ENCODE measurements around the gene ANKK1.

Gene ANKK1

GRCh38 chr11:113412675-113413074 lies 25.1 kb downstream of the ANKK1 start:
- H3K4me1 ChIP-seq (ENCODE audit: control insufficient read depth, low read depth, low read length), result no peaks in the 10 kb centered on the region
- H2BK120ac ChIP-seq (ENCODE audit: low read depth, low read length), result no peak overlapping the region
- no peaks in the 10 kb centered on the region for H3K79me2 ChIP-seq (ENCODE audit: control insufficient read depth, insufficient read depth, low read length)
- no peak overlapping the region for H3K4ac ChIP-seq (ENCODE audit: low read depth, low read length)
- H2BK5ac ChIP-seq (ENCODE audit: low read length), result no peak overlapping the region
- H3K56ac ChIP-seq (ENCODE audit: low read length), result no peak overlapping the region
- no peak overlapping the region for H3K4me2 ChIP-seq (ENCODE audit: low read length)
- H2BK15ac ChIP-seq (replicated peaks; ENCODE audit: low read depth), result no peak overlapping the region
- no CpG with 5 or more reads among the region's 9 CpGs for WGBS (ENCODE audit: extremely low coverage, insufficient coverage, low lambda C conversion rate)
- H4K8ac ChIP-seq (ENCODE audit: low read depth, low read length), result no peak overlapping the region
- no peak overlapping the region for H3K9ac ChIP-seq (ENCODE audit: low read length)
- H3K79me1 ChIP-seq (ENCODE audit: low read length), result no peaks in the 10 kb centered on the region
- no peaks in the 10 kb centered on the region for H3K36me3 ChIP-seq (ENCODE audit: control insufficient read depth, insufficient read depth, low read length)
- H3K18ac ChIP-seq (ENCODE audit: low read length), result no peak overlapping the region
- no peaks in the 10 kb centered on the region for H3K27me3 ChIP-seq (ENCODE audit: insufficient read depth, low read length, poor library complexity)
- no peak for DNase-seq
- no peak overlapping the region for H3K23ac ChIP-seq (ENCODE audit: low read length)
- H4K5ac ChIP-seq (ENCODE audit: low read length), result no peak overlapping the region
- H3K4me3 ChIP-seq (ENCODE audit: low read length), result no peak overlapping the region
- no peak overlapping the region for H2AK5ac ChIP-seq (ENCODE audit: low read length)
- H3K27ac ChIP-seq (ENCODE audit: low read depth, low read length), result no peak overlapping the region

GRCh38 chr11:113415343-113415742 lies 27.8 kb downstream of the ANKK1 start:
- no peaks in the 10 kb centered on the region for H3K79me1 ChIP-seq (ENCODE audit: low read length)
- no peak overlapping the region for H3K4me3 ChIP-seq (ENCODE audit: low read length)
- H3K23ac ChIP-seq (ENCODE audit: low read length), result no peak overlapping the region
- H4K5ac ChIP-seq (ENCODE audit: low read length), result no peak overlapping the region
- no peak overlapping the region for H2BK5ac ChIP-seq (ENCODE audit: low read length)
- no peak overlapping the region for H4K8ac ChIP-seq (ENCODE audit: low read depth, low read length)
- no peak overlapping the region for H2BK15ac ChIP-seq (replicated peaks; ENCODE audit: low read depth)
- H2BK120ac ChIP-seq (ENCODE audit: low read depth, low read length), result no peak overlapping the region
- no CpG with 5 or more reads among the region's 16 CpGs for WGBS (ENCODE audit: extremely low coverage, insufficient coverage, low lambda C conversion rate)
- no peaks in the 10 kb centered on the region for H3K36me3 ChIP-seq (ENCODE audit: control insufficient read depth, insufficient read depth, low read length)
- H3K56ac ChIP-seq (ENCODE audit: low read length), result no peak overlapping the region
- no peak overlapping the region for H3K27ac ChIP-seq (ENCODE audit: low read depth, low read length)
- H3K9ac ChIP-seq (ENCODE audit: low read length), result no peak overlapping the region
- no peaks in the 10 kb centered on the region for H3K4me1 ChIP-seq (ENCODE audit: control insufficient read depth, low read depth, low read length)
- no peak overlapping the region for H3K4ac ChIP-seq (ENCODE audit: low read depth, low read length)
- H2AK5ac ChIP-seq (ENCODE audit: low read length), result no peak overlapping the region
- no peak for DNase-seq
- no peak overlapping the region for H3K18ac ChIP-seq (ENCODE audit: low read length)
- H3K4me2 ChIP-seq (ENCODE audit: low read length), result no peak overlapping the region
- no peaks in the 10 kb centered on the region for H3K79me2 ChIP-seq (ENCODE audit: control insufficient read depth, insufficient read depth, low read length)
- H3K27me3 ChIP-seq (ENCODE audit: insufficient read depth, low read length, poor library complexity), result no peaks in the 10 kb centered on the region

- Histone ChIP-seq H2BK5ac (ENCODE audit: low read length) (no peak overlapping the region), H3K36me3 (ENCODE audit: control insufficient read depth, insufficient read depth, low read length) (no peaks in the 10 kb centered on the region), H3K4me2 (ENCODE audit: low read length) (no peak overlapping the region), H3K27me3 (ENCODE audit: insufficient read depth, low read length, poor library complexity) (no peaks in the 10 kb centered on the region), H3K23ac (ENCODE audit: low read length) (no peak overlapping the region), H2BK120ac (ENCODE audit: low read depth, low read length) (no peak overlapping the region), H3K79me2 (ENCODE audit: control insufficient read depth, insufficient read depth, low read length) (no peaks in the 10 kb centered on the region), H2AK5ac (ENCODE audit: low read length) (no peak overlapping the region), H4K8ac (ENCODE audit: low read depth, low read length) (no peak overlapping the region), H3K56ac (ENCODE audit: low read length) (no peak overlapping the region), H3K4me1 (ENCODE audit: control insufficient read depth, low read depth, low read length) (no peaks in the 10 kb centered on the region), H3K4me3 (ENCODE audit: low read length) (no peak overlapping the region), H3K18ac (ENCODE audit: low read length) (no peak overlapping the region), H3K79me1 (ENCODE audit: low read length) (no peaks in the 10 kb centered on the region), H2BK15ac (replicated peaks; ENCODE audit: low read depth) (no peak overlapping the region), H4K5ac (ENCODE audit: low read length) (no peak overlapping the region), H3K9ac (ENCODE audit: low read length) (no peak overlapping the region), H3K27ac (ENCODE audit: low read depth, low read length) (no peak overlapping the region), H3K4ac (ENCODE audit: low read depth, low read length) (no peak overlapping the region)
- no peak for DNase-seq
- WGBS (ENCODE audit: extremely low coverage, insufficient coverage, low lambda C conversion rate), result no CpG with 5 or more reads among the region's 2 CpGs
These were observed 29.8 kb downstream of the ANKK1 start for GRCh38 chr11:113417428-113417827.

GRCh38 chr11:113419454-113420003 lies 31.9 kb downstream of the ANKK1 start:
- H3K79me1 ChIP-seq (ENCODE audit: low read length), result no peaks in the 10 kb centered on the region
- no peak overlapping the region for H3K56ac ChIP-seq (ENCODE audit: low read length)
- H3K4me3 ChIP-seq (ENCODE audit: low read length), result no peak overlapping the region
- no peak overlapping the region for H3K4ac ChIP-seq (ENCODE audit: low read depth, low read length)
- H3K27me3 ChIP-seq (ENCODE audit: insufficient read depth, low read length, poor library complexity), result no peaks in the 10 kb centered on the region
- WGBS (ENCODE audit: extremely low coverage, insufficient coverage, low lambda C conversion rate), result no CpG with 5 or more reads among the region's 14 CpGs
- H3K4me1 ChIP-seq (ENCODE audit: control insufficient read depth, low read depth, low read length), result no peaks in the 10 kb centered on the region
- no peak overlapping the region for H3K9ac ChIP-seq (ENCODE audit: low read length)
- no peak overlapping the region for H2BK5ac ChIP-seq (ENCODE audit: low read length)
- no peak overlapping the region for H2BK120ac ChIP-seq (ENCODE audit: low read depth, low read length)
- H3K4me2 ChIP-seq (ENCODE audit: low read length), result no peak overlapping the region
- H3K36me3 ChIP-seq (ENCODE audit: control insufficient read depth, insufficient read depth, low read length), result no peaks in the 10 kb centered on the region
- no peak overlapping the region for H4K8ac ChIP-seq (ENCODE audit: low read depth, low read length)
- H2AK5ac ChIP-seq (ENCODE audit: low read length), result no peak overlapping the region
- no peak overlapping the region for H3K23ac ChIP-seq (ENCODE audit: low read length)
- no peak overlapping the region for H3K27ac ChIP-seq (ENCODE audit: low read depth, low read length)
- H3K79me2 ChIP-seq (ENCODE audit: control insufficient read depth, insufficient read depth, low read length), result no peaks in the 10 kb centered on the region
- no peak overlapping the region for H2BK15ac ChIP-seq (replicated peaks; ENCODE audit: low read depth)
- H4K5ac ChIP-seq (ENCODE audit: low read length), result no peak overlapping the region
- DNase-seq, result no peak
- H3K18ac ChIP-seq (ENCODE audit: low read length), result no peak overlapping the region

GRCh38 chr11:113420808-113421207 lies 33.2 kb downstream of the ANKK1 start:
- Histone ChIP-seq H3K4me3 (ENCODE audit: low read length) (no peak overlapping the region), H3K4me1 (ENCODE audit: control insufficient read depth, low read depth, low read length) (no peaks in the 10 kb centered on the region), H3K9ac (ENCODE audit: low read length) (no peak overlapping the region), H3K4ac (ENCODE audit: low read depth, low read length) (no peak overlapping the region), H4K5ac (ENCODE audit: low read length) (no peak overlapping the region), H3K23ac (ENCODE audit: low read length) (no peak overlapping the region), H4K8ac (ENCODE audit: low read depth, low read length) (no peak overlapping the region), H2AK5ac (ENCODE audit: low read length) (no peak overlapping the region), H3K4me2 (ENCODE audit: low read length) (no peak overlapping the region), H3K79me2 (ENCODE audit: control insufficient read depth, insufficient read depth, low read length) (no peaks in the 10 kb centered on the region), H3K18ac (ENCODE audit: low read length) (no peak overlapping the region), H2BK5ac (ENCODE audit: low read length) (no peak overlapping the region), H3K56ac (ENCODE audit: low read length) (no peak overlapping the region), H3K27me3 (ENCODE audit: insufficient read depth, low read length, poor library complexity) (no peaks in the 10 kb centered on the region), H2BK120ac (ENCODE audit: low read depth, low read length) (no peak overlapping the region), H3K36me3 (ENCODE audit: control insufficient read depth, insufficient read depth, low read length) (no peaks in the 10 kb centered on the region), H2BK15ac (replicated peaks; ENCODE audit: low read depth) (no peak overlapping the region), H3K27ac (ENCODE audit: low read depth, low read length) (no peak overlapping the region), H3K79me1 (ENCODE audit: low read length) (no peaks in the 10 kb centered on the region)
- no peak for DNase-seq
- WGBS (ENCODE audit: extremely low coverage, insufficient coverage, low lambda C conversion rate), result no CpG with 5 or more reads among the region's 2 CpGs

GRCh38 chr11:113426686-113427085 lies 39.1 kb downstream of the ANKK1 start:
- H3K4me3 ChIP-seq (ENCODE audit: low read length), result no peak overlapping the region
- H2BK120ac ChIP-seq (ENCODE audit: low read depth, low read length), result no peak overlapping the region
- no peak overlapping the region for H3K4ac ChIP-seq (ENCODE audit: low read depth, low read length)
- no peak overlapping the region for H2BK15ac ChIP-seq (replicated peaks; ENCODE audit: low read depth)
- no peak overlapping the region for H3K9ac ChIP-seq (ENCODE audit: low read length)
- no peak overlapping the region for H4K8ac ChIP-seq (ENCODE audit: low read depth, low read length)
- H3K27ac ChIP-seq (ENCODE audit: low read depth, low read length), result no peak overlapping the region
- no CpG with 5 or more reads among the region's 6 CpGs for WGBS (ENCODE audit: extremely low coverage, insufficient coverage, low lambda C conversion rate)
- no peaks in the 10 kb centered on the region for H3K79me2 ChIP-seq (ENCODE audit: control insufficient read depth, insufficient read depth, low read length)
- H3K27me3 ChIP-seq (ENCODE audit: insufficient read depth, low read length, poor library complexity), result no peaks in the 10 kb centered on the region
- peaks cover 5% of the 10 kb centered on the region for H3K4me1 ChIP-seq (ENCODE audit: control insufficient read depth, low read depth, low read length)
- no peak overlapping the region for H3K23ac ChIP-seq (ENCODE audit: low read length)
- H3K18ac ChIP-seq (ENCODE audit: low read length), result no peak overlapping the region
- no peak overlapping the region for H3K4me2 ChIP-seq (ENCODE audit: low read length)
- H3K36me3 ChIP-seq (ENCODE audit: control insufficient read depth, insufficient read depth, low read length), result no peaks in the 10 kb centered on the region
- H3K79me1 ChIP-seq (ENCODE audit: low read length), result no peaks in the 10 kb centered on the region
- H2AK5ac ChIP-seq (ENCODE audit: low read length), result no peak overlapping the region
- no peak overlapping the region for H2BK5ac ChIP-seq (ENCODE audit: low read length)
- no peak for DNase-seq
- no peak overlapping the region for H4K5ac ChIP-seq (ENCODE audit: low read length)
- H3K56ac ChIP-seq (ENCODE audit: low read length), result no peak overlapping the region

Measured in mesendoderm (in vitro differentiated cells).